Endothelial cell (in vitro differentiated cells): ENCODE measurements around the gene SOX18. TPM values are rescaled to one million over a fixed set of nuclear protein-coding genes. Genes with fewer than 3 reads are reported as not detected.
A peak's percentile ranks its signal among the peaks of the same experiment; 100 is the strongest.

Experiments used
- DNase-seq: peaks from one replicate; pipeline ENCODE4 v3.0.0; 2021; ENCODE audit warnings: low spot score
- H3K27ac Mint-ChIP-seq: one replicate; pipeline ENCODE4 v1.8.0; 2021; ENCODE audit warnings: mixed read lengths, inconsistent platforms; ENCODE audit not compliant: unreplicated experiment
- H3K27me3 Mint-ChIP-seq: one replicate; pipeline ENCODE4 v1.8.0; 2021; ENCODE audit warnings: mild to moderate bottlenecking, moderate library complexity, mixed read lengths, inconsistent platforms; ENCODE audit not compliant: unreplicated experiment
- H3K36me3 Mint-ChIP-seq: one replicate; pipeline ENCODE4 v1.8.0; 2021; ENCODE audit warnings: mild to moderate bottlenecking, low read depth, mixed read lengths, inconsistent platforms; ENCODE audit not compliant: unreplicated experiment
- H3K4me1 Mint-ChIP-seq: one replicate; pipeline ENCODE4 v1.8.0; 2021; ENCODE audit warnings: mild to moderate bottlenecking, mixed read lengths, inconsistent platforms; ENCODE audit not compliant: unreplicated experiment
- H3K4me3 Mint-ChIP-seq: one replicate; pipeline ENCODE4 v1.8.0; 2021; ENCODE audit warnings: mild to moderate bottlenecking, mixed read lengths, inconsistent platforms; ENCODE audit not compliant: unreplicated experiment
- H3K9me3 Mint-ChIP-seq: one replicate; pipeline ENCODE4 v1.8.0; 2021; ENCODE audit warnings: mixed read lengths, inconsistent platforms; ENCODE audit not compliant: unreplicated experiment
- total RNA-seq: library from RNA; stranded (reverse); fragmentation: NEBNext Ultra II Directional; extraction: Animal tissue kit (Norgen Biotek cat#: 25700); gene quantifications from one replicate; pipeline ENCODE4 v1.2.1, GENCODE V29; 2021; ENCODE audit not compliant: unreplicated experiment
- TF ChIP-seq, protein P1 (sequence below): fragments of 200-600 bp; sonication (generic); IDR thresholded peaks from one replicate; pipeline ENCODE4 v1.5.0; 2021; ENCODE audit warnings: antibody characterized with exemption; ENCODE audit not compliant: unreplicated experiment

The SOX18 gene
- total RNA-seq, 1 donor from 2014 or later: 149 TPM

DNA sequence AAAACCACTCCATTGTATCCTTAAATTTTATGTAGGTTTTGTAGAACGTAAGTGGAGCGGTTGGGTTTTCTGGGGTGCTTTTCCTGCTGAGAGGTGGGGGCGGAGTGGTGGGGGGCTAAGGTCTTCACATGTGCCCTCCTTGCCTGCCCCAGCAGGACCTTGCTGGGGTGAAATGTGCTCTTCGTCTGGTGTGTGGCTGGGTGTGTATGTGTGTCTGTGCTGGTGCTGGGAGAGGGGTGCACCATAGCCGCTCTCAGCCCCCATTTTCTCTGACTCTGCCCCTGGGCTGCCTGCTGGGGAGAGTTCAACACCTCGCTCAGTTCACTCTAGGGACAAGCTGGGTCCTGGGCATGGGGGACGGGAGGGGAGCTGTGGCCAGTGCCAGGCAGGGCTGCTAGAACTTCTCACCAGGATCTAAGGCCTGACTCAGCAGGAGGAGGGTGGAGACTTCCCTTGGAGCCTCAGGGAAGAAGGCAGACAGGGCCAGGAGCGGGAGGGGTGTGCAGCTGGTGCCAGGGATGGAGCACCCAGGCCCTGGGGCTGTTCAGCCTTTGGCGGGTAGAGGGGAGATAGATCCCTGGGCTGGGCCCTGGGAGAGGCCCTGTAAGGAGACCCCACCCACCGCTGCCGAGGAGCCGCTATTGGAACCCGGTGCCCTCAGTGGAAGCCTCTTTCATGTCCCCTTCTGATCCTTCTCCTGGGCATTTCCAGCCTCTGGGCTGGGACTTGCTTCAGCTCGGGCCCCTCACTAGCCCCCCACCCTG, 4.8 kb downstream of the SOX18 start:
- peaks cover 21% of the 10 kb centered on the region for H3K36me3 Mint-ChIP-seq
- H3K4me1 Mint-ChIP-seq: peaks cover 53% of the 10 kb centered on the region
- TF ChIP-seq, protein P1, sequence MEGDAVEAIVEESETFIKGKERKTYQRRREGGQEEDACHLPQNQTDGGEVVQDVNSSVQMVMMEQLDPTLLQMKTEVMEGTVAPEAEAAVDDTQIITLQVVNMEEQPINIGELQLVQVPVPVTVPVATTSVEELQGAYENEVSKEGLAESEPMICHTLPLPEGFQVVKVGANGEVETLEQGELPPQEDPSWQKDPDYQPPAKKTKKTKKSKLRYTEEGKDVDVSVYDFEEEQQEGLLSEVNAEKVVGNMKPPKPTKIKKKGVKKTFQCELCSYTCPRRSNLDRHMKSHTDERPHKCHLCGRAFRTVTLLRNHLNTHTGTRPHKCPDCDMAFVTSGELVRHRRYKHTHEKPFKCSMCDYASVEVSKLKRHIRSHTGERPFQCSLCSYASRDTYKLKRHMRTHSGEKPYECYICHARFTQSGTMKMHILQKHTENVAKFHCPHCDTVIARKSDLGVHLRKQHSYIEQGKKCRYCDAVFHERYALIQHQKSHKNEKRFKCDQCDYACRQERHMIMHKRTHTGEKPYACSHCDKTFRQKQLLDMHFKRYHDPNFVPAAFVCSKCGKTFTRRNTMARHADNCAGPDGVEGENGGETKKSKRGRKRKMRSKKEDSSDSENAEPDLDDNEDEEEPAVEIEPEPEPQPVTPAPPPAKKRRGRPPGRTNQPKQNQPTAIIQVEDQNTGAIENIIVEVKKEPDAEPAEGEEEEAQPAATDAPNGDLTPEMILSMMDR: no peak
- peaks cover 17% of the 10 kb centered on the region for H3K27me3 Mint-ChIP-seq
- no peak overlapping the region for H3K4me3 Mint-ChIP-seq
- H3K27ac Mint-ChIP-seq: peak overlapping the region; percentile 70
- peak; percentile 35 for DNase-seq
- no peaks in the 10 kb centered on the region for H3K9me3 Mint-ChIP-seq

DNA sequence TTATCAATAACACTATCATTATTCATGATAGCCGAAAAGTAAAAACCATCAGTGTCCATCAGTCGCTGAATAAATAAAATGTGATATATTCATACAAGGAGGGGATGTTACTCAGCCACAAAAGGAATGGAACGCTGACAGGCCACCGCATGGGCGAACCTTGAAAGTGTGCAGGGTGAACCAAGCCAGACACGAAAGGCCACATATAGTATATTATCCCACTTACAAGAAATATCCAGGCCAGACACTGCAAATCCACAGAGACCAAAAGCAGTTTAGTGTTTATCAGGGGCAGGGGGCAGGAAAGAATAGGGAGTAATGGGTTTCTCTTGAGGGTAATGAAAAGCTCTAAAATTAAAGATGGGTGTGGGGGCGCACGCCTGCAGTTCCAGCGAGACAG, 5.7 kb downstream of the SOX18 start:
- DNase-seq: no peak
- peak overlapping the region; percentile 84 for H3K27ac Mint-ChIP-seq
- peaks cover 17% of the 10 kb centered on the region for H3K27me3 Mint-ChIP-seq
- TF ChIP-seq, protein P1: no peak
- H3K36me3 Mint-ChIP-seq: peaks cover 21% of the 10 kb centered on the region
- peak overlapping the region; percentile 42 for H3K4me3 Mint-ChIP-seq
- H3K9me3 Mint-ChIP-seq: no peaks in the 10 kb centered on the region
- peaks cover 57% of the 10 kb centered on the region for H3K4me1 Mint-ChIP-seq

DNA sequence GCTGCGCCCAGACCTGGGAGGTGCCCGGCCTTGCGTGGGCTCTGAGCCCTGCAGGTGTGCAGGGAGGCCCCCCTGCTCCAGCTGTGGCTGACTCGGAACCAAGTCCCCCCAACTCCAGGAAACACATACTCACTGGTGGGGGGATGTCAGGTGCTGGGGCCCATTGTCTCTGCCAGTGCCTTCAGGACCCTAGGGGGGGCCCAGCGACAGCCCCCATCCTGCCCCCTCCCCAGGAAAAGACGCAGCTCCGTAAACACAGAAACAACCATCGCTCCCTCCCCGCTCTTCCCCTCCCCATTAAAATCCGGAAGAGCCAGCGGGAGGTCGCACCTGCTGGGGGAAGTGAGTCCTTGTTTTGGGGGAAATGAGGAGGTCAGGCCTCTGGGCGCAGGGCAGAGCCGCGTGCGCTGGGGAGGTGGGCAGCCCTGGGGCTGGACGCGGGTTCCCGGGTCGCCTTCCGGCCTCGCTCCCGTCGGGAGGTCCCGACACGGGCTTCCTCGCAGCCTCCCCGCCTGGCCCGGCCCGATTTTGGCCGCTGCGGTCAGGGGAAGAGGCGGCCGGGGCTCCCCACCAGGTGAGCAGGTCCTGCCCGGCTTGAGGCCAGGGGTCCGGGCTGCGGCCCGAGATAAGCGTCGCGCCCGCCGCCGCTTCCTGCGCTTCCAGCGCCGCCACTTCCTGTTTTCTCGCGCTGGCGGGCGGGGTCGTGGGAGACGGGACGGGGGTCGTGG, 7.2 kb downstream of the SOX18 start:
- TF ChIP-seq, protein P1: no peak
- peaks cover 57% of the 10 kb centered on the region for H3K4me1 Mint-ChIP-seq
- H3K4me3 Mint-ChIP-seq: no peak overlapping the region
- peaks cover 13% of the 10 kb centered on the region for H3K36me3 Mint-ChIP-seq
- peak; percentile 66 for DNase-seq
- peaks cover 17% of the 10 kb centered on the region for H3K27me3 Mint-ChIP-seq
- H3K27ac Mint-ChIP-seq: peak overlapping the region; percentile 77
- H3K9me3 Mint-ChIP-seq: no peaks in the 10 kb centered on the region

DNA sequence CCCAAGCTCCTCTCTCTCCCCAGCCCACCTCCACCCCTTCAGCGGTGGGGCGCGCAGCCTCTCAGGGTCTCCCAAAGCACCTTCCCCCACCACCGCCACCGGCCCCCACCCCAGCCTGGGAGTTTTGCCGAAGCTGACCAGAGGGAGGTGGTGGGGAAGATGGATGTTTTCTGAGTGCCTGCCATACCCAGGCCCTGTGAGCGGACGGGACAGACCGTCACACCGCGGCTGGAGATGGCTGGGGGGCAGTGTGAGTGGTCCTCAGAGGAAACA, 7.7 kb downstream of the SOX18 start:
- peaks cover 8% of the 10 kb centered on the region for H3K36me3 Mint-ChIP-seq
- TF ChIP-seq, protein P1: no peak
- peaks cover 15% of the 10 kb centered on the region for H3K27me3 Mint-ChIP-seq
- DNase-seq: no peak
- H3K4me3 Mint-ChIP-seq: no peak overlapping the region
- H3K9me3 Mint-ChIP-seq: no peaks in the 10 kb centered on the region
- H3K4me1 Mint-ChIP-seq: peaks cover 52% of the 10 kb centered on the region
- H3K27ac Mint-ChIP-seq: peak overlapping the region; percentile 84

DNA sequence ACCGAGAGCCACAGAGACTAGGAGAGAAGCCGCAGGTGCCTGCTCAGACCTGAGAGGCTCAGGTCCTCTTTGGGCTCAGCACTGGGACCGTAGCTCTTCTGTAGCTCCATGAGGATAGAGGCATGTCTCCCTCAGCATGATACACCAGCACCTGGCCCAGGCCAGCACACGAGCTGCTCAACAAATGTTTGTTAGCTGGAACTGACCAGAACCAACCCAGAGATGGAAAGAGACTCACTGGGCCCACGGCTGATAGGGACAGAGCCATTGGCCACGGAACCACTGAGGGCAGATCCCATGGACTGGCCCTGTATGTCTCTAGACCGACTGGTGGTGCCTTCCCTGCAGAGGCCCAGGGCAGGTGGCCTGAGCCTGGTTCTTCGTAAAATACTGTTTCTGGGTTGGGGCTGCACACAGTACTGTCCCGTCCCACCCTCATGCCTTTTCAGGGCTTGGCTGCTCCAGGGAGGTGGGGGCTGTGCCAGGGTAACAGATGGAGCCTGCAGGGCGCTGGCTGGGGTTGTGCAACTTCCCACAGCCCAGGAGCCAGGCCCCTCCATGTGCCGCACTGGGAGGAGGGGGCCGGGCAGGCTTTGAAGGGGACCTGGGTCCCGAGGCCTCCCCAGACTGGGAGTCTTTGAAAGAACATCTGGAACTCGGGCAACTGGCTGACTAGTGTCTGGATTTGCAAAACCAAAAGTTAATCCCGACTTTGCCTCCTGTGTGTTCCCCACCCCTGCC, 8.2 kb downstream of the SOX18 start:
- no peaks in the 10 kb centered on the region for H3K9me3 Mint-ChIP-seq
- H3K4me3 Mint-ChIP-seq: peak overlapping the region; percentile 74

More for the DNA sequence above, 8.2 kb downstream of the SOX18 start:
- TF ChIP-seq, protein P1: no peak
- Mint-ChIP-seq H3K36me3 (peaks cover 3% of the 10 kb centered on the region), H3K27me3 (peaks cover 10% of the 10 kb centered on the region), H3K27ac (peak overlapping the region; percentile 84), H3K4me1 (peaks cover 47% of the 10 kb centered on the region)
- DNase-seq: no peak
